ENCODE results near the gene KCNF1.

The KCNF1 gene

DNA sequence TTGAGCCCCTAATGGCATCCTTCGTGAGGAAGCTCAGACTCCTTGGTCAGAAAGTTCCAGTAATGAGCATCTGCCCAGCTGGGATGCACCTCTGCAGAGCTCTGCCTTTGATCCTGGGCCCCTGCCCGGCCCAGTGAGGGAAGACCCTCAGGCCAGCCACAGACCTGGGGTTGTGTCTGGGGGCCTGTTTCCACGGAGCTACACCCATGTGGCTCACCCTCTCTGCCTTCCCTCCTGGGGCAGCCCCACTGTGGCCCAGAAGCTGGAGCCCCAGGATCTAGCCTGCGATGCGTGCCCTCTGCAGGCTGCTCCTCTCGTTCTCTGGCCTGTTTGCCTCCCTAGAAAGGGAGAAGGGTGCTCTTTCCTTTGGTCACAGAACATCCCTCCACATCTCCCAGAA is 9.8 kb downstream of the KCNF1 start:
- DNase-seq: no peak

DNA sequence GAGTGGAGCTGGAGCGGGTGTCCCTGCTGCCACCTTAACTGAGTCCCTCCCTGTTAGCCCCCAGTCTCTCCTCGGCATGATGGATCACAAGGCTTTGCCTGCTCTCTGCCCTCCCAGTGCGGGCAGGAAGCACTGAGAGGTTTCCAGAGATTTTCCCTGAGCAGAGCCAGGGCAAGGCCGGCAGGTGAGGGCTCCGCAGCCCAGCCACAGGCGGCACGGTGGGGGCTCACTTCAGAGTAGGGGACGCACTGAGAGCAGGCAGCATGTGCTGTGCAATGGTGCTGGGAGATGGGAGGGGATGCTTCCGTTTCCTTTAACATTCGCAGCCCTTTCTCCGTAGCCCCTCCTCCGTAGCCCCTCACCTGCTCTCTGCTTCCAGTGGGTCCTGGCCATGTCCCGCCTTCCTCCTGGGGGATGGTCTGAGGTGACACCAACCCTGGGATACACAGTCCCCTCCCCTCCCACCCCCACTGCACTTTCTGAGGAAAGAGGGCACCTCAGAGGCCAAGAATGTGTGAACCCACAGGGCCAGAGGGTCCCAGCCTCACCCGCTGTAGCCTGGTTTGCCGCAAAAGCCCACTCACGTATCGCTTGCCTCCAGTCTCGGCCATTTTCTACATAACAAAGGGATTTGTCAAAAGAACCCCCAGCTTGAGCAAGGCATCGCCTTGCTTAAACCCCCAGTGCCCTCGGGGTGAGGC is 10.7 kb downstream of the KCNF1 start:
- DNase-seq: no peak

DNA sequence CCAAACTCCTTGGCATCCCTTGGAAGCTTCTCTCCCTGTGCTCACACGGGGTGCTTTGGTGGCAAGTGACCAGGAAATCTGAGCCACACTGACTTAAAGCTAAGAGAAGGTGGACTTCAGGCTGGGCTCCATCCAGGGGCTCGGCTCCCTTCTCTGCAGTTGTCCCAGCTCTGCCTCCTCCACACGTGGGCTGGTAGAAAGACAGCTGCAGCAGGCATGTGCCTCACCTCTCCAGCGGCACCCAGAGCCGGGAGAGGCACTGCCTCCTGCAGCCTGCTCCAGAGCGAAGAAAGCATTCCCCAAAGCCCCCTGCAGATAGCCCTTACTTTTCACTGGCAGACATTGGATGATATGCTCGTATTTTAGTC is 11.3 kb downstream of the KCNF1 start:
- no peak for DNase-seq

DNA sequence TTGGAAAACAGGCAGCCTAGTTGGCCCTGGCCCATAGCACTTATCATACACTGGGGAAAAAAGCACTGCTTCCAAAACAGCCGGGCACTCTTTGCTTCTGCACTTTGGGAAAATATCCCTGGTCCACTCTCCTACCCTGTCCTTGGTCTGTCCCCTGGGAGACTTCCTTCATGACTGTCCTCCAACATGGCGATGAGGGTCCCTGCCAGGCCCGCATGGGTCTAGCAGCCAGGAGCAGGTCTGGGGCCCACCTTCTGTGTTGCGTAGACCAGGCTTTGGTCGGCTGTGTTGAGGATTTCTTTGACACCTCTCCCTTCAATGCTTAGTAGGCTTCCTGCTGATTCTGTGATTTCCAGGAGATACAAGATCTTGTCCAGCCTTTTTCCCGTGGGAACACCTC is 12.2 kb downstream of the KCNF1 start:
- DNase-seq: no peak

DNA sequence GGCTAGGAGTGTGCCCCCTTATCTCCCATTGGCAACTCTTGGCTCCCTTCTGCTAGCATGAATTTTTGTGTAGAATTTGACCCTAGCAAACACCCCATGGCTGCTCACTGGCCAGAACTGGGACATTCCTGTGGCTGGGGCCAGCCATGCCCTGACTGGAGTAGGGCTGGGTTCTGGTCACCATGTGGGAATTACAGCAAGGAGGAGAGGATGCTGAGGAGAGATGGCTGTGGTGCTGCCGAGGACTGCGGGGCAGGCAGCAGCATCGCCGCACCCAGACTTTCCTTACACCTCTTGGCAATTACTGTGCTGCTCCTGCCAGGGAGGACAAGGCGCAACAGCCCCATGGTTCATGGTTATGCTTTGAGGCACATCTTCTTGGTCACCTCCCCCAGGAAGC is 12.7 kb downstream of the KCNF1 start:
- DNase-seq: no peak

DNA sequence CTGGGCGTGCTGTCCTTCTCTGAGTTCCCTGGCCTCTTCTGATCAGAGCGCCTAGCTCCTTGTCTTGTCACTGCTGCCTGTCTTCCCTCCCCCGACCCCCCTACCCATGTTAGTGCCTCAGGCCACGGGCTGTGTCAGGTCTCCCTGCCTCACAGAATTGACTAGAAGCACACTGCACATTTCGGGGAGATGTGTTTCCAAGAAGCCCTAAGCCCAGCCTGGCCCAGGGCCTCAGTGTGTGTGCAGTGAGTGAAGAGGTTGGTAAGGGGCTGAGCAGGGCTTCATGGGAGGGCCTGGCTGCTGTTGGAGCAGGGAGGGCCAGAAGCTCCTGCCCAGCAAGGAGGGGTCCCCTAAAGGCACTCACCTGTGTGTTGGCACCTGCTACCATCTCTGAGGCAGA is 13.1 kb downstream of the KCNF1 start:
- no peak for DNase-seq

DNA sequence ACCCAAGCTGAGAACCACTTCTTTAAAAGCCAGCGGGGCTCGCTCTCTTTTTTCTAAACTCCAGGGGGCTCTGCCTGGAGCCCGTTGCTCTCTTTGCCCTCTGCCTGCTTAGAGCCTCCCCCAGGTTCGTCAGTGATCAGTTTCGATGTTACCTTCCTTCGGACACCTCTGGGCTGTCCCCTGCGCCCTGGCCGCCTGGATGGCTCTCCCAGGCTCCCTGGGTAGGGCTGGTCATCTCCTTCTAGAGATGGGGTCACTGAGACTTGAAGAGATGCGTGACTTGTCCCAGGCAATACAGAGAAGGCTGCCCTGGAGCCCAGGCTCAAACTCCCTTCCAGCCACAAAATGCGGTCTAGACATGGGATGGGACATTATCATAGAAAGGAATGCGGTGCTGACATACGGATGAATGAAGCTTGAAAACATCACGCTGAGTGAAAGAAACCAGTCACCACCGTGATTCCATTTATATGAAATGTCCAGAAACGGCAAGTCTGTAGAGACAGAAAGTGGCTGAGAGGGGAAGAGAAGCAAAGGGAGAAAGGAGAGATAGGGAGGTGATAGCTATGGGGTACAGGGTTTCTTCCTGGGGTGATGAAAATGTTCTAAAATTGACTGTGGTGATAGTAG is 14.6 kb downstream of the KCNF1 start:
- no peak for DNase-seq

DNA sequence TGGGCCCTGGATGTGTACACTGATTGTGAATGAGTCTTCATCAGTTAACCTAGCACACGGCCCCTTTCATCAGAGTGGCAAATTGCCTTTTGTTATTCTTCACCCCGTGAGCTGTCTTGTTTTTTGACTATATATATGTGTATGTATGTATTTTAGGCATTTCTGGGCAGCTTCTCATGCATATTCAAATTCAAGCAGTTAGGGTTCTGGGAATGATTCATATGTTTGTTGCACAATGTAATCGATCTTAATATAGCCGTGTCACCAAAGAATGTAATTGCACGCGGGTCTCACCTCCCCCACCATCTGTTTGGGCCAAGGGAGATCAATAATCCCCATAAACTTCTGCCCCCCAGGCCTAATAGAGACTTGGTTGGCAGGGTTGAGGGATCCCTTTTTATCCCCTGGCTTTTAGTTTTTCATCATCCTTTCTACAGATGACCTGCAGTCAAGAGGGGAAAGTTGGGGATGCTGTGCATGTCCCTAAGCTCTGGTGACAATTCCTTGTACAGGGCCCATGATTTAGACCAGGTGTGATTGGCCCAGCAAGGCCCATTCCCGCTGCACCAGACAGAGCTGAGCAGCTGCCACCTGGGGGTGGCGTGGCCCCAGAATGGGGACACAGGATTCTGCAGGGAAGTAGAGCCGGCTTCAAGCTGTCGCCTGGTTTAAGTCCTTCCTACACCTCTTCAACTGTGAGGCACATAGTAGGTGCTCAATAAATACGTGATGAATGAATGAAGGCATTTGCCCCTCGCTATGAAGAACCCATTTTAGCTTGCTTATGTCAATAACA is 19.2 kb downstream of the KCNF1 start:
- no peak for DNase-seq

DNA sequence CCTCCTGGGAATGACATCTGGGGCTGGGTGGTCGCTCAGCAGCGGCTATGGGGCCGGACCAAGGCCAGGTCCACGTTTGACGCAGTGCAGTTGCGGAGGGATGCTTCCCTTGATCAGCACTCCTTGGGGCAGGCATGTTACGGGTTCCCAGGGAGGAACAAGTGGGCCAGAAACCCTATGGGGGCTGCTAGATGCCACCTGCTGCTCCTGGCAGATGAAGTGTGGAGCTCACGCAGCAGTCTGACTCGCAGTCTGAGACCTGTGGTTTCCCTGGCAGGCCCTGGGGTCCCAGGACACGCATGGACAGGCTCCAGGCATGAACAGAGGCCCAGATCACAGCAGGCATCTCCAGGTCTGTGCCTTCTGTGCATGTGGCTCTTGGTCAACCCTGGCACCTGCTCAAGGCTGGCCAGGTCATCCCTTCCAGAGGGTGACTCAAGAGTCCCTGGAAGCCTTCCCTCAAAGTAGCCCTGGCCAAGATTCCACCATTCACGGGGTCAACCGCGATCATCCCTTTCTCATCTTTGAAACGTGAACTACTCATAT is 20.0 kb downstream of the KCNF1 start:
- DNase-seq: no peak

DNA sequence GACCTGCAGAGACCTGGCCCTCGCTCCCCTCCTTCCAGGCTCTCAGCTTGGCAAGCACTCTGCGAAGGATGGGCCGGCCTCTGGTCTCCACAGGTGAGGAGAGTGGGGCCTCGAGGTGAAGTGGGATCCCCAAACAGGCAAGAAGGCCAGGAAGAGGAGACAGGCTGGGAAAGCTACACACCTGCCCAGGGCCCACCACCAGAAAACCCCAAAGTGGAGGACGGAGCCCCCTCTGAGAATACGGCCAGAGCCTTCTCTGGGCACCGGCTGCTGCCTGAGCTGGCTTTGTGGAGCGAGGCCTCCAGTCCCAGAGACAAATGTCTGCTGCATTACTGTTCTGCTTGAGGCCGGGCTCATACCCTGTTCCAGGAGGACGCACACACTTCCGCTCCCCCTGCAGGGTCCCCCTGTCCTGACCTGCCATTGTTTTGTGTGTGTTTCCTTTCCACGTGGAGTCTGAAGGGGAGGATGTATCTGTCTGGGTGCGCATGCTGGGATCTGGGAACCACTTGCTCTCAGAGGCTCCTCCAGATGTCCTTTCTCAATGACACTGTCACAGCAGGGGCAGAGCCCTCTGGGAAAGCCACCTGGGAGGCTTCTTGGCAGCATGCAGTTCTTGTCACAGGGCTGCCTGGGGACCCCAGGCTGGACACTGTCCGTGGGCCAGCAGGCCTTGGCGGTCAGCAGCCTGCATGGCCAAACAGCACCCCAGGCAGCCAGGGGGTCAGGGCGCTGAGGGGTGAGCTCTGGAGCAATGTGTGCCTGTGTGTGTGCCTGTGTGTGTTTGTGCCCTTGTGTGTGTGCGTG is 20.8 kb downstream of the KCNF1 start:
- DNase-seq: no peak

DNA sequence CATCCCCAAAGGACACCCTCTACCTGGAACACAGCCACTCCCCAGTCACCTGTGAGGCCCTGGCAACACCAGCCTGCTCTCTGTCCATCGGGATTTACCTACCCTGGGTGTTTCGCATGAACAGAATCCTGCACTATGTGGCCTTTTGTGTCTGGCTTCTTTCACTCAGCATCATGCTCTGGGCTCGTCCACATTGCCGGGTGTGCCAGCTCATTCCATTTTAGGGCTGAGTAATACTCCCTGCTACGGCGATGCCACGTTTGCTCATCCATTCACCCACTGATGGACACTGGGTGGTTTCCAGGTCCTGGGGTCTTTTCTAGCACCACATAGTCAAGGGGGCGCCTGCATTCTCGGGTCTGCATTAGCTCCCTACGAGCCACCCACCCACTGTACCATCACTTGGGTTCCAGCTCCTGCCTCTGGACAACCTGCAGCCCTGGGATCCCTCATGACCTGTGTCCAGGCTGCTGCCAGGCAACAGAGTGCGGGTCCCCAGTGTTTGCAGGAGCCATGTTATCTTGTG is 22.0 kb downstream of the KCNF1 start:
- no peak for DNase-seq

DNA sequence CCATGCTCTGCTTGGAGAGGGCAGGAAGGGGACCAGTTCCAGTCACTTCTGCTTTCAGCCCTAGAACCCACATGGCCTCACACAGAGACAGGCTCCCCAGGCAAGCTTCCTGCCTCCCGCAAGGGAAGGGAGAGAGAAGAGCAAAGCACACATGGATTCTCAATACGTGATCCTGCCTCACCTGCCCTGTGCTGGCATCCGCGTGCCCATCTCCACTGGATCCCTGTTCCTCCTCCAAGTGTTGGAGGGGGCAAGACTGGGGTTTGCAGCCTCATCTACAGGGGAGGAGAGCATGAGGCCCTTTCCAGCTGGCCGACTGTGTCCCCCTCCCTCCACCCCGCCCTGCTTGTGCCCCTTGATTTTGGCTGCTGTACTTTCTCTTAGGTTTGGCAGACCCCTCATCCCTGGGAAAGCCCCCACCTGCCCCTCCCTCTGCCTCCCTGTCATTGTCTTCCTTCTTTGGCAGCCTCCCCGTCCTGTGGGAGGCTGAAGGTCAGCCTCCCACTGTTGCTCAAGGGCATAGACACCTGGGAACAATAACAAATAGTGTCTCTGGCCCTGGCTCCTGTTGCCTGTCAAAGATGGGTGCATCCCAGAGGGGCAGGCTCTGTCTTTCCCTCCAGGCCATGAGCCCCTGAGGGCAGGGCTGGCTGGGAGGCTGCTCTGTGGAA is 22.7 kb downstream of the KCNF1 start:
- no peak for DNase-seq

DNA sequence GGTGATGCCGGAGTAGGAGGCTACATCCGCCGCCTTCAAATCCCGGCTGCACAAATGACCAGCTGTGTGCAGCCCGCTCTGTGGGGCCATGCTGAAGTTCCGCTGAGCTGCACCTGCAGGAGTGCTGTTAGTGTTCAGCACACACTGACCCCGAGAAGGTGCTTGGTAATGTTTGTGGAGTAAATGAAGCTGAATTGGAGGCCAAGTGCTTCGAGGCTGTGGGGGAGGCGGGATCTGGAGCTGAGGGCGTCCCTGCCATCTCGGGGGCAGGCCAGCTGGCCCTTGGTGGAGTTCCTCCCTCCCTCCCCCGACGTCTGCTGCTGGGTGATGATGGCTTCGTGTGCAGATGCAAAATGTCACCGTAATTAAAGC is 23.2 kb downstream of the KCNF1 start:
- DNase-seq: no peak

DNA sequence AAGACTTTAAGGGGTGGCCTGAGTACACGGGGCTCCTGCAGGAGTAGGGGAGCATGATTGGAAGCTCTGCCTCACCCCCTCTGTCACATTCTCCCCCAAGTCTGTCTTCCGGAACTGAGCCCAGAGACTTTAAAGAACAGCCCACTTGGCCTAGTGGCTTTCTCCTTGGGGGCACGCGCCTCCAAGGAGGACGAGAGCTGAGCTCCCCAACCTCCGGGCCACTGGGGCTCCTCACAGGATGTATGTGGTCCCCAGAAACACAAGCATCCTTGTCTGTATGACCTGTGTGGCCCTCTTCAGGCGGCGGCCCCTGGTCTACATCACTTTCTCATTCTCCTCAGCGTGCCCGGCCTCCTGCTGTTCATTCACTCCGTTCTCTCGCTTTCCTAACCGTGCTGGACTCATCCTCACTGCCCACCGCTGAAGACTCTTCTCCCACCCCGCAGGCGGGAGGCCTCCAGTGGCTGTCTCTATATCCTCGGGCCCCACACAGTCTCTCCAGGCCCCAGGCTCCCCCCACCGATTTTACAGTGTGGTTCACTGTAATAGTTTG is 23.7 kb downstream of the KCNF1 start:
- DNase-seq: no peak

DNA sequence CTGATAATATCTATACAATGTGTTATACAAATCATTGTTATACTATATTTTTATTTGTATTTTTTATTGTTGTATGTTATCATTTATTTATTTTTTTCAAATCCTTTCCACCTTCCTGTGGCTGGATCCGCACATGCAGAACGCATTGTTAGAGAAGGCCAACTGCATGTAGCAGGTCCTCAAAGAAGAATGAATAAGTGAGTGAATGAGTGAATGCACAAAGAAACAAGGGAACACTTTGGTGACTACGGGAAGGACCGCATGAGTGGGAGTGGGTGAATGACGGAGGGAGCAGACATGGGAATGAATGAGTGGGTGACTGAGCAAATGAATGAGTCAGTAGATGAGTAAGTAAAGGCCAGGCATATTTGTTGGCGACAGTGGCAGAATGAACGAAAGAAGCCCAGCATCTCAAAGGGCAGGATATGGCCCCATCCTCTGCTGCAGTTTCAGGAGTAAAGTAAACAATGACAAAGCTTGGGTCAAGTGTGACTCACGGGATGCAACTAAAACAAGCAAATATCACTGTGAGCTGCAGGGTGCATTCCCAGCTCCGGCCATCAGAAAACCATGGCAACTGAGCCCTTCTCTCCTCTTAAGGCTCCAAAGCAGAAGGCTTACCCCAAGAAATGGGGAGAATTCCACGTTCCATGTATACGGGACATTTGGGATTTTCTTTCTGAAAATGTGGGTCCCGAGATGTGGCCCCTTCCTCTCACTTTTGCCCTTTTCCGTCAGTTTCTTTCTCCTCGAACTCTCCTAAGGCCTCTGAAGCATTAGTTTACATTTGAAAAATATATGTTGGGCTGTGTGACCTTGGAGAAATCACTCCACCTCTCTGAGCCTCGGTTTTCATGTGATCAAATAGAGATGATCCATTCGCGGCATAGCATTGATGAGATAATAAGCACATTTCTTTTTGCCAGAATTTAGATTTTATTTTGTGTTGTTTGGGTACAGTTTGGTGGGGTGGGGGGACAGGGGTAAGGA is 24.5 kb downstream of the KCNF1 start:
- DNase-seq: no peak

DNA sequence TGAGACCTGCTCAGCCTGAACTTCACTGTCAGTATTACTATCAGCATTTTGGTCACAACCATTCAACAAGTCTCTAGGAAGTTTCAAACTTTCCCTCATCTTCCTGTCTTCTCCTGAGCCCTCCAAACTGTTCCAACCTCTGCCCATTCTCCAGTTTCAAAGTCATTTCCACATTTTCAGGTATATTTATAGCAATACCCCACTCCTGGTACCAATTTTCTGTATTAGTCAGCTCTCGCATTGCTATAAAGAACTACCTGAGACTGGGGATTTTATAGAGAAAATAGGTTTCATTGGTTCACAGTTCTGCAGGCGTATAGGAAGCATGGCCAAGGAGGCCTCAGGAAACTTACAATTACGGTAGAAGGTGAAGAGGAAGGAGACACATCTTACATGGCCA is 27.3 kb downstream of the KCNF1 start:
- DNase-seq: no peak

DNA sequence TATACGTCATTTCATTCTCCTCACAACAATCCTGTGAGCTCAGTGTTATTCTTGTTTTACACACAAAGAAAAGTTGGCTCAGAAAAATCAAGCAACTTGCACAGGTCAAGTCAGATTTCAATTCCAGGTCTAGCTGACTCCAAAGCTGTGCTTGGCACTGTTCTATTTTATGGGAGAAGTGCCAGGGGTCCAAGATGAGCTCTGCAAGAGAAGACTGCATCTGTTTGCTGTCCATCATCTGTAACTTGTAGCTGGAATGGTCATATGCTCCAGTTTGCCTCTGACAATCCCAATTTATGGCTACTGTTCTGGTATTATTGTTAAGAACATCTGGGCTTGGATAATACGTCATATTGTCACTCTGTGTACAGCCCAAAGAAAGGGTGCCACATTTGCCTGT is 28.9 kb downstream of the KCNF1 start:
- no peak for DNase-seq

DNA sequence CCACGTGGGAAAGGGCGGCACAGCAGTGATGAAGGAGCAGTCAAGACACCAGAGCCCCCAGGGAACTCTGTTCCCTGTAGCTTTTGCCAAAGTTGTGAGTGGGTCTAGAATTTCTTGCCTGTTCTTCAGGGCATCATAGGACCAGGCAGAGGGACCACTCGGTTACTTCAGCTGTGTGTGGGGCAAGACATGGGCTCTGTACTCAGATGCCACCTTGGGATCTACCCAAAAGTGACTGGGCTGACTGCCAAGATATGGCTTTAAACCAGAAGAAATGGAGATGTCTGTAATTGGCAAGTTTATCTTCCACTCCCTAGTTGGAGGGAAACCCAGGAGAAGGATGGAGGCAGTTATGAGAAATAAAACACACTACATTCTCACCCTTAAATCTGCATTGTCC is 29.6 kb downstream of the KCNF1 start:
- no peak for DNase-seq

DNA sequence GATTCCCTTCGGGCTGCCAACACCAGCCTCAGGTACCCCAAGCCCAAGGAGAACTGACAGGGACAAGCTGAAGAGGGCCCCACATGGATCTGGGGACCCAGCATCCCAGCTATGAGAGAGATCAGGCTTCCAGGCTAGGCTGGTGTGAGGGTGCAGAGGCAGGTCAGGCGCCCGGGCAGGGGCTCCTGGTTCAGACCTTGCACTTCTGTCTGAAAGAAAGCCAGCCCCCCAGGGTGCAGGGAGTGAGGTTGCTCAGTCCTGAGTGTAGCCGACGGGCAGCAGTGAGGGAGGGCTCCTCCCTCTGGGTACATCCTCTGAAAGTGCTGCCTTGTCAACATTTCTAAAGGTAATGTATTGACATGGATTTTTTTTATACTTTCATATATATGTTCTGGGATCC is 33.1 kb downstream of the KCNF1 start:
- DNase-seq: no peak

DNA sequence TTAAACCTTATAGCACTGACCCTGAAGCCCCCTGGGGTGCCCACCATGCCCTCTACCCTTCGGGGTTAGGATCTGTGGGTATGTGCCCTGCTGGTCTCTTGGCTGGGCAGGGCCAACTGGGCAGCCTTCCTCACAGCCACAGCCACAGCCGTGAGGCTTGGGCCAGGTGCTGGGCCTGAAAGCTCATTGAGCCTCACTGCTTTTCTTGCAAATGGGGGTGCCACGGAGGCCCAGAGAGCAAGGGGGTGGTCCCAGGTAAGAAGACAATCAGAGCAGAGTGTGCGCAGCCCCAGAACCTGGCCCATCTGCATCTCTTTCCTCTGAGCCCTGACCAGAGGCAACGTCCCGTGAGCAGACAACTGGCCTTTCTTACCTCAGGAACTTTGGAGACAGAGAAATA is 34.7 kb downstream of the KCNF1 start:
- DNase-seq: no peak

DNA sequence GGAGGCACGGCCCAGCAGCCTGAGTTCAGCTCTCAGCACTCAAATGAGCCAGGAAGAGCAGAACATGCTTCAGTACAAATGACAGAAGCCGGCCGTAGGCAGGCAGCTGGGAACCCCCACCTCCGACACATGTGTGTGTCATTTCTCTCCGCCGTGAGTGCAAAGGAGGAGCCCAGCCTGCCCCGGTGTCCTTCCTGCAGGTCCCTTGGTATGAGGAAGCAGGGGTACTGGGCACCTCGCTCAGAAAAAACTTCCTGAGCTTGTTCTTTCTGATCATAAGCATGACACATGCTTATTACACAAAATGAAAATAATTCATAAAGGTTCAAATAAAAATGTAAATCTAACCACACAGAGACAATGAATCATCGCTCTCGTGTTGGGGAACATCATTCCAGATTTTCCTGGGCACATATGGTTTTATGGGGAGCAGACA is 35.3 kb downstream of the KCNF1 start:
- no peak for DNase-seq

All from CD4-positive, alpha-beta T cell treated with Interleukin-4 for 4 hours (primary cell).